ENCODE results near the gene SGPP1. TPM values are rescaled to one million over a fixed set of nuclear protein-coding genes. Genes with fewer than 3 reads are reported as not detected.

Gene SGPP1
- total RNA-seq, 1 experiment from 2014 or later, result 20.8 TPM

- no peaks in the 10 kb centered on the region for H3K27me3 Mint-ChIP-seq (ENCODE audit: insufficient read depth, unreplicated experiment)
- POLR2A ChIA-PET, result no interaction called here
- no peak overlapping the region for H3K4me3 Mint-ChIP-seq (ENCODE audit: unreplicated experiment)
- intact Hi-C loops (cut with micrococcal nuclease), result no loop called here
- peaks cover 5% of the 10 kb centered on the region for H3K9me3 Mint-ChIP-seq (ENCODE audit: unreplicated experiment)
- CTCF ChIA-PET, result no interaction called here
- peaks cover 18% of the 10 kb centered on the region for H3K36me3 Mint-ChIP-seq (ENCODE audit: insufficient read depth, unreplicated experiment)
- H3K27ac Mint-ChIP-seq (ENCODE audit: low read depth, unreplicated experiment), result no peak overlapping the region
- peaks cover 18% of the 10 kb centered on the region for H3K4me1 Mint-ChIP-seq (ENCODE audit: insufficient read depth, unreplicated experiment)
- no TSS peak for BruUV-seq (replicated peaks)
- no peak for DNase-seq (ENCODE audit: unreplicated experiment)
- TF ChIP-seq CTCF (IDR thresholded peaks at IDR 0.05; ENCODE audit: unreplicated experiment), result no peak
These were observed 12.5 kb downstream of the SGPP1 start for GRCh38 chr14:63715360-63715759.

- H3K4me1 Mint-ChIP-seq (ENCODE audit: insufficient read depth, unreplicated experiment), result peaks cover 18% of the 10 kb centered on the region
- intact Hi-C loops (cut with micrococcal nuclease), result no loop called here
- H3K36me3 Mint-ChIP-seq (ENCODE audit: insufficient read depth, unreplicated experiment), result peaks cover 13% of the 10 kb centered on the region
- H3K27me3 Mint-ChIP-seq (ENCODE audit: insufficient read depth, unreplicated experiment), result no peaks in the 10 kb centered on the region
- BruUV-seq (replicated peaks), result no TSS peak
- H3K4me3 Mint-ChIP-seq (ENCODE audit: unreplicated experiment), result no peak overlapping the region
- TF ChIP-seq CTCF (IDR thresholded peaks at IDR 0.05; ENCODE audit: unreplicated experiment), result no peak
- H3K27ac Mint-ChIP-seq (ENCODE audit: low read depth, unreplicated experiment), result peak overlapping the region; percentile 66
- ChIA-PET POLR2A (interaction anchor here (0.7 to 1.8 kb wide), 6 partner anchors 12 to 72 kb away, joined by 3 to 6 read pairs (median 4); partner anchors contain the start of gene WDR89), CTCF (no interaction called here)
- peak; percentile 80 for DNase-seq (ENCODE audit: unreplicated experiment)
- peaks cover 5% of the 10 kb centered on the region for H3K9me3 Mint-ChIP-seq (ENCODE audit: unreplicated experiment)
These were observed 14.1 kb downstream of the SGPP1 start for GRCh38 chr14:63713764-63714163.

- POLR2A ChIA-PET, result interaction anchor here (0.7 to 1.8 kb wide), 6 partner anchors 12 to 71 kb away, joined by 3 to 6 read pairs (median 4); partner anchors contain the start of gene WDR89
- no peak for TF ChIP-seq CTCF (IDR thresholded peaks at IDR 0.05; ENCODE audit: unreplicated experiment)
- H3K27ac Mint-ChIP-seq (ENCODE audit: low read depth, unreplicated experiment), result peak overlapping the region; percentile 66
- BruUV-seq (replicated peaks), result no TSS peak
- peaks cover 5% of the 10 kb centered on the region for H3K9me3 Mint-ChIP-seq (ENCODE audit: unreplicated experiment)
- no peak for DNase-seq (ENCODE audit: unreplicated experiment)
- H3K36me3 Mint-ChIP-seq (ENCODE audit: insufficient read depth, unreplicated experiment), result peaks cover 13% of the 10 kb centered on the region
- CTCF ChIA-PET, result interaction anchor here (0.7 kb wide), 1 partner anchor 238 kb away, joined by 3 read pairs; no protein-coding TSS in a partner anchor
- intact Hi-C loops (cut with micrococcal nuclease), result no loop called here
- no peak overlapping the region for H3K4me3 Mint-ChIP-seq (ENCODE audit: unreplicated experiment)
- peaks cover 18% of the 10 kb centered on the region for H3K4me1 Mint-ChIP-seq (ENCODE audit: insufficient read depth, unreplicated experiment)
- H3K27me3 Mint-ChIP-seq (ENCODE audit: insufficient read depth, unreplicated experiment), result no peaks in the 10 kb centered on the region
These were observed 14.8 kb downstream of the SGPP1 start for GRCh38 chr14:63713058-63713457.

GRCh38 chr14:63712123-63712522 is 15.7 kb downstream of the SGPP1 start:
- intact Hi-C loops (cut with micrococcal nuclease), result no loop called here
- ChIA-PET POLR2A (interaction anchor here (0.5 to 1.5 kb wide), 5 partner anchors 13 to 1061 kb away, joined by 3 to 5 read pairs (median 3); partner anchors contain the start of gene WDR89), CTCF (interaction anchor here (0.7 to 2.5 kb wide), 3 partner anchors 10 to 132 kb away, joined by 3 to 8 read pairs (median 5); no protein-coding TSS in a partner anchor)
- H3K4me3 Mint-ChIP-seq (ENCODE audit: unreplicated experiment), result no peak overlapping the region
- H3K27me3 Mint-ChIP-seq (ENCODE audit: insufficient read depth, unreplicated experiment), result no peaks in the 10 kb centered on the region
- peaks cover 13% of the 10 kb centered on the region for H3K36me3 Mint-ChIP-seq (ENCODE audit: insufficient read depth, unreplicated experiment)
- H3K9me3 Mint-ChIP-seq (ENCODE audit: unreplicated experiment), result peaks cover 5% of the 10 kb centered on the region
- H3K4me1 Mint-ChIP-seq (ENCODE audit: insufficient read depth, unreplicated experiment), result peaks cover 18% of the 10 kb centered on the region
- no peak for DNase-seq (ENCODE audit: unreplicated experiment)
- no TSS peak for BruUV-seq (replicated peaks)
- no peak for TF ChIP-seq CTCF (IDR thresholded peaks at IDR 0.05; ENCODE audit: unreplicated experiment)
- H3K27ac Mint-ChIP-seq (ENCODE audit: low read depth, unreplicated experiment), result no peak overlapping the region

All from MCF 10A (cell line).